Measurements from ENCODE around the gene MYRF. TPM values are rescaled to one million over a fixed set of nuclear protein-coding genes. Genes with fewer than 3 reads are reported as not detected.

MYRF gene
- polyA plus RNA-seq, 1 experiment: 2.7 TPM

- CTCF ChIA-PET: interaction anchor here (0.7 to 6.9 kb wide), 14 partner anchors 11 to 362 kb away, joined by 3 to 54 read pairs (median 6); partner anchors contain the start of gene TMEM258
- POLR2A ChIA-PET: interaction anchor here (0.8 to 1.9 kb wide), 2 partner anchors 14 to 45 kb away, joined by 3 to 7 read pairs; partner anchors contain the start of genes FEN1 and TMEM258
- DNase-seq (ENCODE audit: low read depth, low spot score): no peak
- Histone ChIP-seq H3K27ac (ENCODE audit: low read depth, low read length) (no peak overlapping the region), H3K27me3 (ENCODE audit: control insufficient read depth, insufficient read depth, low read length) (peaks cover under 1% of the 10 kb centered on the region), H3K9me3 (ENCODE audit: control insufficient read depth, insufficient read depth, low read length) (no peaks in the 10 kb centered on the region; the same call in 1 of the 2 replicates), H3K4me3 (ENCODE audit: low read depth, low read length) (no peak overlapping the region)
- no peak for TF ChIP-seq CTCF (IDR thresholded peaks at IDR 0.05; ENCODE audit: low read depth, low read length)
Observed at GRCh38 chr11:61747967-61748285, 4.5 kb upstream of the MYRF start.

- TF ChIP-seq CTCF (IDR thresholded peaks at IDR 0.05; ENCODE audit: low read depth, low read length): no peak
- Histone ChIP-seq H3K27me3 (ENCODE audit: control insufficient read depth, insufficient read depth, low read length) (peaks cover 5% of the 10 kb centered on the region), H3K27ac (ENCODE audit: low read depth, low read length) (no peak overlapping the region), H3K4me3 (ENCODE audit: low read depth, low read length) (no peak overlapping the region), H3K9me3 (ENCODE audit: control insufficient read depth, insufficient read depth, low read length) (no peaks in the 10 kb centered on the region; the same call in 1 of the 2 replicates)
- CTCF ChIA-PET: interaction anchor here (0.7 to 6.9 kb wide), 7 partner anchors 16 to 359 kb away, joined by 3 to 54 read pairs (median 4); no protein-coding TSS in a partner anchor
- POLR2A ChIA-PET: interaction anchor here (0.6 kb wide), 1 partner anchor 41 kb away, joined by 5 read pairs; no protein-coding TSS in a partner anchor
- no peak for DNase-seq (ENCODE audit: low read depth, low spot score)
Observed at GRCh38 chr11:61749591-61750217, 2.7 kb upstream of the MYRF start.

DNA sequence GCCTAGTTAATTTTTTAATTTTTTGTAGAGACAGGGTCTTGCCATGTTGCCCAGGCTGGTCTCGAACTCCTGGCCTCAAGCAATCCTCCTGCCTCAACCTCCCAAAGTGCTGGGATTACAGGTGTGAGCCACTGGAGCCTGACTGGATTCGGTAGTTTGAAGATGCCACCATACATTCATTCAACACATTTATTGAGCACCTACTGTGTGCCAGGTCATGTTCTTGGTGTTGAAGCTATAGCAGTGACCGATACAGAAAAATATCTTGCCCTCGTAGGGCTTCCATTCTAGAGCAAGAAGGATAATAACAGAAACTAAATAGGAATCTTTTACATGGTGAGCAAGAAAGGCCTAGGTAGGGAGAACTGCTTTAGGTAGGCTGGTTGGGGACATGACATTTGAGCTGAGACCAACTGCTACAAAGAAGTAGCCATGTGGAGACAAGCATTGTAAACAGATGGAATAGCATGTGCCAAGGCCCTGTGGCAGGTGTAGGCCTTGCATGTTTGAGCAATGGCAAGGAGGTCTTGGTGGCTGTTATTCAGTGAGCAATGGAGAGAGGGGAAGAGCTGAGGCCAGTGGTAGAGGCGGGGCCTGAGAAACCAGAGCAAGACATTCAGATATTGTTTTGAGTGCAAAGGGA is 1.7 kb upstream of the MYRF start:
- no peak overlapping the region for H3K4me3 ChIP-seq (ENCODE audit: low read depth, low read length)
- CTCF ChIA-PET: interaction anchor here (0.7 to 5.6 kb wide), 7 partner anchors 17 to 357 kb away, joined by 3 to 29 read pairs (median 5); no protein-coding TSS in a partner anchor
- no peak for TF ChIP-seq CTCF (IDR thresholded peaks at IDR 0.05; ENCODE audit: low read depth, low read length)
- POLR2A ChIA-PET: no interaction called here
- H3K27me3 ChIP-seq (ENCODE audit: control insufficient read depth, insufficient read depth, low read length): peaks cover 5% of the 10 kb centered on the region
- no peak overlapping the region for H3K27ac ChIP-seq (ENCODE audit: low read depth, low read length)
- no peaks in the 10 kb centered on the region; the same call in 1 of the 2 replicates for H3K9me3 ChIP-seq (ENCODE audit: control insufficient read depth, insufficient read depth, low read length)
- no peak for DNase-seq (ENCODE audit: low read depth, low spot score)

- Histone ChIP-seq H3K27ac (ENCODE audit: low read depth, low read length) (no peak overlapping the region), H3K9me3 (ENCODE audit: control insufficient read depth, insufficient read depth, low read length) (no peaks in the 10 kb centered on the region; the same call in 1 of the 2 replicates), H3K4me3 (ENCODE audit: low read depth, low read length) (no peak overlapping the region), H3K27me3 (ENCODE audit: control insufficient read depth, insufficient read depth, low read length) (peaks cover 5% of the 10 kb centered on the region)
- POLR2A ChIA-PET: no interaction called here
- no peak for DNase-seq (ENCODE audit: low read depth, low spot score)
- CTCF ChIA-PET: interaction anchor here (0.7 to 5.6 kb wide), 7 partner anchors 16 to 356 kb away, joined by 3 to 29 read pairs (median 5); no protein-coding TSS in a partner anchor
- no peak for TF ChIP-seq CTCF (IDR thresholded peaks at IDR 0.05; ENCODE audit: low read depth, low read length)
Observed at GRCh38 chr11:61751384-61751783, 1.1 kb upstream of the MYRF start.

All from AG04450 (cell line).